Measurements from ENCODE around the gene SMDT1. TPM values are rescaled to one million over a fixed set of nuclear protein-coding genes. Genes with fewer than 3 reads are reported as not detected.
"Not testable (repeated sequence)": the region's sequence is repeated elsewhere in the genome, so short reads cannot be mapped to it uniquely, and the experiment has no call there.

The SMDT1 gene
- total RNA-seq, 4 donors from 2014 or later, result 18.9 to 32.7 (median 22.1) TPM

DNA sequence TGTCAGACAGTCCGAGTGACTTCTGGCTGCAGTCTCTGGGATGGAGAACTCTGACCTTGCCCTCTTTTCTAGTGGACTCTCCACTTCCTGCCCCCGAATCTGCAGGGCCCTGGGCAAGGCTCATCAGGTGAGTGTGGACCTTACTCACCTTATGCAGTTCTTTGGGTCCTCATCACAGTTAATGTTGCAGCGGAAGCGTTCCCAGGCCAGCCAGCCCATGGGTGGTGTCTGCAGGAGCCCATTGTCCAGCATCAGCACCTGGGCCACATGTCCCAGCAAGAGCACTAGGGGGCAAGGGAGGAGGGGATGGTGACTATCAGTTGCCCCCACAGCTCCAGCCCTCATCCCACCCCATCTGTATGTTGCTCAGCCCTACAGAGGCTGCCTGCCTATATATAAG is 11.2 kb upstream of the SMDT1 start:
- H3K36me3 ChIP-seq, result peaks cover 26 to 48% (median 44%) of the 10 kb centered on the region in 4 donors
- WGBS, result 100% methylated on average over 1 of the region's 4 CpGs
- no peak for TF ChIP-seq POLR2A (IDR thresholded peaks at IDR 0.05; ENCODE audit: low read depth)
- H3K4me1 ChIP-seq, result peaks cover 21 to 45% (median 34%) of the 10 kb centered on the region in 4 donors
- no peak overlapping the region for H3K4me3 ChIP-seq
- intact Hi-C loops (cut with DNase I), result no loop called here
- no peaks in the 10 kb centered on the region for H3K27me3 ChIP-seq
- no peak overlapping the region for H3K27ac ChIP-seq (replicated peaks in 1 of 4)
- no peaks in the 10 kb centered on the region for H3K9me3 ChIP-seq
- DNase-seq (ENCODE audit: extremely low spot score), result no peak

DNA sequence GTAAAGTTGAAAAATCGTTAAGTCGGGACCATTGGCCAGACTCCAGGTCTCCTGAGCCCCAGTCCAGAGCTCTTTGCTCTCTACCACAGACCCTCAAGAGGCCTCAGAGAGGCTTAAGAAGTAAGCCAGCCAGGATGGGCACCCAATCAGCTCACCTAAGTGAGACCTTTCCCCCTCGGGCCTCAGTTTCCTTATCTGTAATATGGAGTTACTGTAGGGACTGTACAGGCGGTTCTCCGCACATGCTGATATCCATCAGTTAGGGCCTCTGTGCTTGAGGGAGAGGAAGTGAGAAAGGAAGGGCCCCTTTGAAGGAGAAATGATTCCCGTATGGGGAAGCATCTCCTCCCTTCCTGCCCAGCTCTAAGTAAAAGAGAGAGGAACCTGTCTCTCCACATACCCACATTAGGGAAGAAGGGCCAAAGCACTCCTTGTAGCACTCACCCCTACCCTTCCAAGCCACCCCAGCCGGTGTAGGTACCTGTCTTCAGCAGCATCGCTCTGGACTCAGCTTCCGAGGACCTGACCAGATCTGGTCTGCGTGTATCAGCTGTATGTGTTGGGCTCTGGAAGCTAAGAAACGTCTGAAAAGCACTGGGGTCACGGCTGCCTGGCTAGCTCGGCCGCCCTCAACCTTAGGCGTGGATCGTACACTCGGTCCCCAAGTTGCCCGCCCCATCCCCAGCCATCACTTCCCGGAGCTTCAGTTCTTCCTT is 9.5 kb upstream of the SMDT1 start:
- 13% methylated on average over 14 of the region's 19 CpGs for WGBS
- DNase-seq (ENCODE audit: extremely low spot score), result no peak

DNA sequence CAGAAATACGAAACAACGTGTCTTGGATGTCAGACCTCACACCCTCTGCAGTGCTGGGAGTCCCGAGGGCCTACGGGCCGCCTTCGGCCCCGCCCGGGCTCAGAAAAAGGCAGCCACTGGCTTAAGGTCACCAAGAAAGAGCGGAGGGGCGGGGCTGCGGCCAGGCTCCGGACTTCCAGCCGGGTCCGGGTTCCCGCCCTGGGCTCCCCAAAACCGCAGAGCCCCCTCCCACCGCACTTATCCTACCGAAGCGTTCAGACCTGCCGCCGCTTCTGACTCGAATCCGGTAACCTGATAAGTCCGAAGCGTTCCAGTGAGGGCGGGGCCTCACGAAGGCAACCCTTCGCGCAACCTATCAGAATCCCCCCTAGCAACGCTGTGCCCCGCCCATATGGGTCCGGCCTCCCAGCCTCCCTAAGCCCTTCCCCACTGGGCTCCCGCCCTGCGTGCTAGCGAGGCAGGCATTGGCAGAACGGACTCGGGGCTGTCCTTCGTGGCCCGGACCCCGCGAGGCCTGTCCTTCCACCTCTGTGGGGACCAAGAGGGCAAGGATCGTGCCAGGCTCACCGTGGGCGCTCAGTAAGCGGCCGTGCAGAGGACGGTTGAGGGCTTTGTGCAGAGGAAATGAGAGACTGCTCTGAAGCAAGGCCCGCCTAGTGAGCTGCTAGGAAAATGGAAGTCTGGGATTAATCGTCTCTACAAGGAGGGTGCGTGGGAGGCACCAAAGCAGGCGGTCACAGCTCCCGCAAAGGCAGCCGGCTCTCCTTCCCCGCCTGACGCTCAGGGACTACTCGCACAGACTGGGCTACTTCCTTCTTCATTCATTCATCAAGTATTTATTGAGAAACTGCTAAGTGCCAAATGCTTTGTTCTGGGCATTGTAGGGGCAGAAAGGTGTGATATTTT is 8.7 kb upstream of the SMDT1 start, which contains the start of gene NAGA:
TSS of gene NAGA (minus strand) at position 296 of the 906 bp plus-strand sequence. CDS start 515 bp downstream, outside the sequence.
- Histone ChIP-seq H3K4me3 (peak within 1 kb of the TSS; percentile 65 to 92 (median 77)), H3K36me3 (peaks cover 18 to 28% (median 26%) of the 10 kb centered on the region in 4 donors), H3K27ac (replicated peaks in 1 of 4) (peak within 1 kb of the TSS; percentile 92 to 95 (median 92)), H3K4me1 (peaks cover 41 to 67% (median 58%) of the 10 kb centered on the region in 4 donors), H3K27me3 (no peaks in the 10 kb centered on the region), H3K9me3 (no peaks in the 10 kb centered on the region)
- 1% methylated on average over 25 of the region's 56 CpGs for WGBS
- TF ChIP-seq EP300 (IDR thresholded peaks at IDR 0.05) (no peak), POLR2A (IDR thresholded peaks at IDR 0.05; ENCODE audit: low read depth) (peak; percentile 42), POLR2AphosphoS5 (IDR thresholded peaks at IDR 0.05) (peak; percentile 94 to 96)
- TF ChIP-seq, protein P1, sequence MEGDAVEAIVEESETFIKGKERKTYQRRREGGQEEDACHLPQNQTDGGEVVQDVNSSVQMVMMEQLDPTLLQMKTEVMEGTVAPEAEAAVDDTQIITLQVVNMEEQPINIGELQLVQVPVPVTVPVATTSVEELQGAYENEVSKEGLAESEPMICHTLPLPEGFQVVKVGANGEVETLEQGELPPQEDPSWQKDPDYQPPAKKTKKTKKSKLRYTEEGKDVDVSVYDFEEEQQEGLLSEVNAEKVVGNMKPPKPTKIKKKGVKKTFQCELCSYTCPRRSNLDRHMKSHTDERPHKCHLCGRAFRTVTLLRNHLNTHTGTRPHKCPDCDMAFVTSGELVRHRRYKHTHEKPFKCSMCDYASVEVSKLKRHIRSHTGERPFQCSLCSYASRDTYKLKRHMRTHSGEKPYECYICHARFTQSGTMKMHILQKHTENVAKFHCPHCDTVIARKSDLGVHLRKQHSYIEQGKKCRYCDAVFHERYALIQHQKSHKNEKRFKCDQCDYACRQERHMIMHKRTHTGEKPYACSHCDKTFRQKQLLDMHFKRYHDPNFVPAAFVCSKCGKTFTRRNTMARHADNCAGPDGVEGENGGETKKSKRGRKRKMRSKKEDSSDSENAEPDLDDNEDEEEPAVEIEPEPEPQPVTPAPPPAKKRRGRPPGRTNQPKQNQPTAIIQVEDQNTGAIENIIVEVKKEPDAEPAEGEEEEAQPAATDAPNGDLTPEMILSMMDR (IDR thresholded peaks at IDR 0.05), result no peak
- intact Hi-C loops (cut with DNase I), result no loop called here
- peak; percentile 99 for DNase-seq (ENCODE audit: extremely low spot score)

More for the DNA sequence above, 9.5 kb upstream of the SMDT1 start:
- intact Hi-C loops (cut with DNase I), result no loop called here
- TF ChIP-seq, protein P1 (IDR thresholded peaks at IDR 0.05), result no peak
- no peak for TF ChIP-seq POLR2A (IDR thresholded peaks at IDR 0.05; ENCODE audit: low read depth)
- TF ChIP-seq EP300 (IDR thresholded peaks at IDR 0.05), result no peak
- no peak for TF ChIP-seq POLR2AphosphoS5 (IDR thresholded peaks at IDR 0.05)
- H3K4me1 ChIP-seq, result peaks cover 36 to 59% (median 50%) of the 10 kb centered on the region in 4 donors
- H3K27me3 ChIP-seq, result no peaks in the 10 kb centered on the region
- peak overlapping the region; percentile 65 to 92 (median 77) for H3K4me3 ChIP-seq
- peaks cover 26 to 36% (median 34%) of the 10 kb centered on the region in 4 donors for H3K36me3 ChIP-seq
- H3K9me3 ChIP-seq, result no peaks in the 10 kb centered on the region
- H3K27ac ChIP-seq (replicated peaks in 1 of 4), result peak overlapping the region; percentile 92 to 95 (median 92)

DNA sequence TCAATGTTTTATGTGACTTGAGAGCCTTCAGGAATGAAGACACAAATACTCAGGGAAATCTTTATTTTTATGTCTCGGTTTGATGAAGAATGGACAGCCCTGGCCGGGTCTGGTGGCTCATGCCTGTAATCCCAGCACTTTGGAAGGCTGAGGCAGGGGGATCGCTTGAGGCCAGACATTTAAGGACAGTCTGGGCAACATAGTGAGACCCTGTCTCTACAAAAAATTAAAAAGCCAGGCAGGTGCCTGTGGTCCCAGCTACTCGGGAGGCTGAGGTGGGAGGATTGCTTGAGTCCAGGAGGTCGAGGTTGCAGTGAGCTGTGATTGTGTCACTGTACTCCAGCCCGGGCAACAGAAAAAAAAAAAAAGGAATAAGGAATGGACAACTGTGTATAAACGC is 8.0 kb upstream of the SMDT1 start:
- H3K36me3 ChIP-seq, result peaks cover 14 to 26% (median 23%) of the 10 kb centered on the region in 4 donors
- WGBS, result 58% methylated on average over 7 of the region's 7 CpGs
- H3K9me3 ChIP-seq; DNase-seq (ENCODE audit: extremely low spot score); H3K27me3 ChIP-seq; intact Hi-C loops (cut with DNase I): not testable (repeated sequence)
- H3K27ac ChIP-seq (replicated peaks in 1 of 4), result peak overlapping the region; percentile 92 to 95 (median 92)
- H3K4me1 ChIP-seq, result peaks cover 41 to 67% (median 58%) of the 10 kb centered on the region in 4 donors
- peak overlapping the region; percentile 65 to 92 (median 77) for H3K4me3 ChIP-seq

DNA sequence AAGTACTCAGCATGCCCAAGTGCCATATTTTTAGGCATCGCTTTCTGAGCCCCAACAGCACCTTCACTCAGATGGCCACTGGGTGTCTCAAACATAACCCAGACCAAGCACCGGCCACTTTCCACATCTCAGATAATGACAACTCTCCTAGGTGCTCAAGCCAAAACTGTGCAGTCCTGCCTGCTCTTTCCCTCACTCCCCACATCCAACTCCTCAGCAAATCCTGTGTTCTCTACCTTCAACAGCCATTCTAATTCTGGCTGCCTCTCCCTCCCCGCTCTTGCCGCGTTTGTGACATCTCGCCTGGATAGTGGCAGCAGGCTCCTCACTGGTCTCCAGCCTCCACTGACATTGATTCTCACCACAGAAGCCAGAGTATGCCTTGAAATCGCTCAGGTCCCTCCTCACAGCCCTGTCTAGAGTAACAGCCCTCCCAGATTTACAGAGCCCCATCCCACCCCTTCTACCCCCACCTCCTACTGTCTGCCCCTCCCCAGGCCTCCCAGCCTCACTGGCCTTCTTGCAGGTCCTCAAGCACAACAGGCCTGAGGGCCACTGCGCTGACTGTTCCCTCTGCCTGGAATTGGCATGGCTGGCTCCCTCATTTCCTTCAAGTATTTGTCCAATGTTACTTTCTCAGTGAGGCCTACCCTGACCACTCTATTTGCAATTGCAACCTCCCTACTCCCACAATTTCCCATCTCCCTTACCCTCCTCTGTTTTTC is 6.7 kb upstream of the SMDT1 start:
- TF ChIP-seq POLR2A (IDR thresholded peaks at IDR 0.05; ENCODE audit: low read depth) (no peak), POLR2AphosphoS5 (IDR thresholded peaks at IDR 0.05) (no peak), EP300 (IDR thresholded peaks at IDR 0.05) (no peak)
- TF ChIP-seq, protein P1 (IDR thresholded peaks at IDR 0.05), result no peak
- 86% methylated on average over 8 of the region's 8 CpGs for WGBS
- H3K4me1 ChIP-seq, result peaks cover 44 to 77% (median 68%) of the 10 kb centered on the region in 4 donors
- no peaks in the 10 kb centered on the region for H3K9me3 ChIP-seq
- H3K4me3 ChIP-seq, result no peak overlapping the region
- intact Hi-C loops (cut with DNase I), result no loop called here
- H3K36me3 ChIP-seq, result peaks cover 3 to 26% (median 21%) of the 10 kb centered on the region in 4 donors
- peak overlapping the region in 2 of 4 donors; percentile 3 to 41 for H3K27ac ChIP-seq (replicated peaks in 1 of 4)
- DNase-seq (ENCODE audit: extremely low spot score), result no peak
- no peaks in the 10 kb centered on the region for H3K27me3 ChIP-seq
